ENCODE results near the gene ZNF853. TPM values are rescaled to one million over a fixed set of nuclear protein-coding genes. Genes with fewer than 3 reads are reported as not detected.
"Not testable (repeated sequence)": the region's sequence is repeated elsewhere in the genome, so short reads cannot be mapped to it uniquely, and the experiment has no call there.

ZNF853 gene
- 0.90 and 4.6 TPM in 2 replicates for total RNA-seq

GRCh38 chr7:6614953-6615722 is at the start of gene ZNF853:
TSS of gene ZNF853 (plus strand) at chr7:6615610. CDS start at chr7:6616175, 565 bp downstream.
- DNase-seq (ENCODE audit: low read depth in 2 of 2): no peak

GRCh38 chr7:6565655-6566054 is 49.8 kb upstream of the ZNF853 start:
- DNase-seq (ENCODE audit: low read depth in 2 of 2): no peak

- no peak for DNase-seq (ENCODE audit: low read depth in 2 of 2)
Observed at GRCh38 chr7:6567886-6568285, 47.5 kb upstream of the ZNF853 start.

GRCh38 chr7:6571160-6571779 is 44.1 kb upstream of the ZNF853 start:
- DNase-seq (ENCODE audit: low read depth in 2 of 2): no peak

GRCh38 chr7:6575281-6576023 is 40.0 kb upstream of the ZNF853 start:
- no peak for DNase-seq (ENCODE audit: low read depth in 2 of 2)

- DNase-seq (ENCODE audit: low read depth in 2 of 2): no peak
Observed at GRCh38 chr7:6576024-6576866, 39.2 kb upstream of the ZNF853 start.

GRCh38 chr7:6576867-6577368 is 38.5 kb upstream of the ZNF853 start:
- not testable (repeated sequence) for DNase-seq (ENCODE audit: low read depth in 2 of 2)

GRCh38 chr7:6577369-6578113 is 37.9 kb upstream of the ZNF853 start, which contains the start of gene ZDHHC4:
TSS of gene ZDHHC4 (plus strand) at chr7:6577454. CDS start at chr7:6580562, 3,108 bp downstream.
- DNase-seq (ENCODE audit: low read depth in 2 of 2): peak; percentile 68 to 86

GRCh38 chr7:6578114-6579084 is 37.0 kb upstream of the ZNF853 start:
- no peak for DNase-seq (ENCODE audit: low read depth in 2 of 2)

GRCh38 chr7:6579446-6579845 is 36.0 kb upstream of the ZNF853 start:
- DNase-seq (ENCODE audit: low read depth in 2 of 2): no peak

- DNase-seq (ENCODE audit: low read depth in 2 of 2): not testable (repeated sequence)
Observed at GRCh38 chr7:6585746-6586432, 29.5 kb upstream of the ZNF853 start.

- DNase-seq (ENCODE audit: low read depth in 2 of 2): no peak
Observed at GRCh38 chr7:6588566-6588965, 26.8 kb upstream of the ZNF853 start.

- no peak for DNase-seq (ENCODE audit: low read depth in 2 of 2)
Observed at GRCh38 chr7:6589151-6589828, 26.1 kb upstream of the ZNF853 start.

GRCh38 chr7:6589829-6590644 is 25.4 kb upstream of the ZNF853 start, which contains the start of gene INTS15:
TSS of gene INTS15 (plus strand) at chr7:6590021. CDS start at chr7:6590284, 263 bp downstream.
- DNase-seq (ENCODE audit: low read depth in 2 of 2): peak; percentile 63 to 85

GRCh38 chr7:6590645-6591110 is 24.7 kb upstream of the ZNF853 start:
- no peak for DNase-seq (ENCODE audit: low read depth in 2 of 2)

- DNase-seq (ENCODE audit: low read depth in 2 of 2): no peak
Observed at GRCh38 chr7:6600093-6600492, 15.3 kb upstream of the ZNF853 start.

GRCh38 chr7:6604458-6604857 is 11.0 kb upstream of the ZNF853 start:
- DNase-seq (ENCODE audit: low read depth in 2 of 2): no peak

Data from dermis microvascular lymphatic vessel endothelial cell (primary cell).